ENCODE data around the gene PCDHA1.

Gene PCDHA1

GRCh38 chr5:140962190-140962589 lies 176.2 kb downstream of the PCDHA1 start:
- FAIRE-seq (no peak), DNase-seq (ENCODE audit: insufficient read length, low spot score) (no peak)
- no peak for TF ChIP-seq POLR2A (IDR thresholded peaks at IDR 0.05; ENCODE audit: low read depth, low read length)

- no peak for DNase-seq (ENCODE audit: insufficient read length, low spot score)
- no peak for TF ChIP-seq POLR2A (IDR thresholded peaks at IDR 0.05; ENCODE audit: low read depth, low read length)
- FAIRE-seq: no peak
These were observed 178.4 kb downstream of the PCDHA1 start for GRCh38 chr5:140964356-140964755.

- FAIRE-seq (no peak), DNase-seq (ENCODE audit: insufficient read length, low spot score) (no peak)
- TF ChIP-seq POLR2A (IDR thresholded peaks at IDR 0.05; ENCODE audit: low read depth, low read length): no peak
These were observed 180.0 kb downstream of the PCDHA1 start for GRCh38 chr5:140965905-140966292.

- peak; percentile 35 for DNase-seq (ENCODE audit: insufficient read length, low spot score)
- no peak; the same call in 1 of the 2 replicates for TF ChIP-seq POLR2A (IDR thresholded peaks at IDR 0.05; ENCODE audit: low read depth, low read length)
- FAIRE-seq: no peak
These were observed 180.6 kb downstream of the PCDHA1 start, which contains the start of gene PCDHAC2 for GRCh38 chr5:140966293-140967225. TSS of gene PCDHAC2 (plus strand) at chr5:140966476. CDS start at chr5:140966767, 291 bp downstream.

- no peak for TF ChIP-seq POLR2A (IDR thresholded peaks at IDR 0.05; ENCODE audit: low read depth, low read length)
- DNase-seq (ENCODE audit: insufficient read length, low spot score): no peak
- FAIRE-seq: no peak
These were observed 181.4 kb downstream of the PCDHA1 start for GRCh38 chr5:140967226-140967893.

GRCh38 chr5:140969880-140970279 lies 183.9 kb downstream of the PCDHA1 start:
- no peak for TF ChIP-seq POLR2A (IDR thresholded peaks at IDR 0.05; ENCODE audit: low read depth, low read length)
- DNase-seq (ENCODE audit: insufficient read length, low spot score): no peak

GRCh38 chr5:140973550-140973949 lies 187.6 kb downstream of the PCDHA1 start:
- no peak for TF ChIP-seq POLR2A (IDR thresholded peaks at IDR 0.05; ENCODE audit: low read depth, low read length)
- FAIRE-seq (no peak), DNase-seq (ENCODE audit: insufficient read length, low spot score) (no peak)

More at GRCh38 chr5:140969880-140970279, 183.9 kb downstream of the PCDHA1 start:
- FAIRE-seq: no peak

- no peak for TF ChIP-seq POLR2A (IDR thresholded peaks at IDR 0.05; ENCODE audit: low read depth, low read length)
- DNase-seq (ENCODE audit: insufficient read length, low spot score) (no peak), FAIRE-seq (no peak)
These were observed 191.1 kb downstream of the PCDHA1 start for GRCh38 chr5:140977003-140977402.

GRCh38 chr5:140978260-140978659 lies 192.3 kb downstream of the PCDHA1 start:
- DNase-seq (ENCODE audit: insufficient read length, low spot score) (no peak), FAIRE-seq (no peak)
- TF ChIP-seq POLR2A (IDR thresholded peaks at IDR 0.05; ENCODE audit: low read depth, low read length): no peak

- DNase-seq (ENCODE audit: insufficient read length, low spot score) (no peak), FAIRE-seq (no peak)
- no peak for TF ChIP-seq POLR2A (IDR thresholded peaks at IDR 0.05; ENCODE audit: low read depth, low read length)
These were observed 193.0 kb downstream of the PCDHA1 start for GRCh38 chr5:140978983-140979382.

GRCh38 chr5:140982083-140982716 lies 196.3 kb downstream of the PCDHA1 start:
- TF ChIP-seq POLR2A (IDR thresholded peaks at IDR 0.05; ENCODE audit: low read depth, low read length): no peak
- no peak for DNase-seq (ENCODE audit: insufficient read length, low spot score)
- FAIRE-seq: no peak

GRCh38 chr5:140986117-140986521 lies 200.2 kb downstream of the PCDHA1 start:
- no peak for FAIRE-seq
- no peak for DNase-seq (ENCODE audit: insufficient read length, low spot score)
- no peak for TF ChIP-seq POLR2A (IDR thresholded peaks at IDR 0.05; ENCODE audit: low read depth, low read length)

- TF ChIP-seq POLR2A (IDR thresholded peaks at IDR 0.05; ENCODE audit: low read depth, low read length): no peak
These were observed 202.2 kb downstream of the PCDHA1 start for GRCh38 chr5:140988100-140988499.

GRCh38 chr5:140988608-140989007 lies 202.7 kb downstream of the PCDHA1 start:
- DNase-seq (ENCODE audit: insufficient read length, low spot score) (no peak), FAIRE-seq (no peak)
- TF ChIP-seq POLR2A (IDR thresholded peaks at IDR 0.05; ENCODE audit: low read depth, low read length): no peak

More at GRCh38 chr5:140988100-140988499, 202.2 kb downstream of the PCDHA1 start:
- no peak for DNase-seq (ENCODE audit: insufficient read length, low spot score)
- no peak for FAIRE-seq
